Skeletal muscle cell (primary cell): ENCODE measurements around the gene CAPN5.

Experiments used
- DNase-seq: peaks from one replicate; pipeline ENCODE4 v3.0.0-alpha.2; 2010; ENCODE audit warnings: low read depth
- H3K4me3 ChIP-seq: 2 replicates; pipeline ENCODE4 v1.5.1; 2011; ENCODE audit warnings: low read depth, mild to moderate bottlenecking, control low read depth, low read length, moderate library complexity

CAPN5 gene

DNA sequence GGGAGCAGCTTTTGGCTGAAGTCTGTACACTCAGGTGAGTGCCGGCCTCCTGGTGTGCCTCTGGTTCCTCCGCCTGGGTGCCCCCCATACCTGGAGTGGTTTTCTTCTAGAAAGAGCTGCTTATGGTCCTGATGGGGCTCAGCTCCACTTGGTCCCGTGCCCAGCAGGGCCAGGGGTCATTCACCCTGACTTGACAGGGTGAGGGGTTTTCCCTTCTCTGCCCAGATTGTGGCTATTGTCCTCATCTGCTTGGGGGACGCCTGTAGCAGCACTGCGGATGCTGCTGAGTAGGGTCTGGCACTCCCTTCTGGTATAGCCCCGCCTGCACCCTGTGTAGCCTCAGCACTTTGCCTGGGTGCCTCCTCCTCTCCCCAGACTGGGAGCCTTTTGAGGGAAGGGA, 44.1 kb downstream of the CAPN5 start:
- H3K4me3 ChIP-seq: no peak overlapping the region
- DNase-seq: no peak

DNA sequence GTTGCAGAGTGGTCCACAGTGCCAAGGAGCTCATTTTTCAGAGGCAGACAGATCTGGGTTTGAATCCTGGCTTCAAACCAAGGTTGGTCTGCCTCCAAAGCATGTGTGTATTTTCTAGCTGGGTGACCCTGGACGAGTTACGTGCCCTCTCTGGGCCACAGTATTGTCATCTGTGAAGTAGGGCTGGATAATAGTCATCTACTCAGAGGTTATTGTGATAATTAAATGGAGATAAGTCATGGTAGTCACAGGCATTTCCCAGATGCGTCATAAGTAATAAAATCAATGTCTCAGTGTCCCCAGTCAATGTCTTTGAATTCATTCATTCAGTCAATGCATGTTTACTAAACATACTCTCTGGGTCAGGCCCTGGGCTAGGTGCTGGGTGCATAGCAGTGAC, 44.5 kb downstream of the CAPN5 start:
- no peak overlapping the region for H3K4me3 ChIP-seq
- DNase-seq: no peak

DNA sequence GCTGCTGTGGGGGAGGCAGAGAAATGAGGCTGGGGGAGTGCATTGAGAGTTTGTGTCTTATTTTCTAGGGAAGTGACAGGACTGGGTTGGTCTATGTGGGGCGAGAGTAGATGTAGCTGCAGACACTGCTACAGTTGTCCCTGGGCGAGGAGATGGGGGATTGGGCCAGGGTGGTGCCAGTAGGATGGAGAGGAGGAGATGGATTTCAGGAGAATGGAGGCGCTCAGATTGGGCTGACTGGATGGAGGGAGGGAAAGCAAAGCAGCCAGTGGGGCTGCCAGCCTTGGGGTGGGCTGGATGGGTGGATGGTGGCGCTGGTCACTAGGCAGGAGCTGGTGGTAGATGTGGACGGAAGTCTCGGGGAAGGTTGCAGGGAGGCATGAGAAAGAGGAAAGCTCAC, 45.2 kb downstream of the CAPN5 start:
- no peak for DNase-seq
- no peak overlapping the region for H3K4me3 ChIP-seq

DNA sequence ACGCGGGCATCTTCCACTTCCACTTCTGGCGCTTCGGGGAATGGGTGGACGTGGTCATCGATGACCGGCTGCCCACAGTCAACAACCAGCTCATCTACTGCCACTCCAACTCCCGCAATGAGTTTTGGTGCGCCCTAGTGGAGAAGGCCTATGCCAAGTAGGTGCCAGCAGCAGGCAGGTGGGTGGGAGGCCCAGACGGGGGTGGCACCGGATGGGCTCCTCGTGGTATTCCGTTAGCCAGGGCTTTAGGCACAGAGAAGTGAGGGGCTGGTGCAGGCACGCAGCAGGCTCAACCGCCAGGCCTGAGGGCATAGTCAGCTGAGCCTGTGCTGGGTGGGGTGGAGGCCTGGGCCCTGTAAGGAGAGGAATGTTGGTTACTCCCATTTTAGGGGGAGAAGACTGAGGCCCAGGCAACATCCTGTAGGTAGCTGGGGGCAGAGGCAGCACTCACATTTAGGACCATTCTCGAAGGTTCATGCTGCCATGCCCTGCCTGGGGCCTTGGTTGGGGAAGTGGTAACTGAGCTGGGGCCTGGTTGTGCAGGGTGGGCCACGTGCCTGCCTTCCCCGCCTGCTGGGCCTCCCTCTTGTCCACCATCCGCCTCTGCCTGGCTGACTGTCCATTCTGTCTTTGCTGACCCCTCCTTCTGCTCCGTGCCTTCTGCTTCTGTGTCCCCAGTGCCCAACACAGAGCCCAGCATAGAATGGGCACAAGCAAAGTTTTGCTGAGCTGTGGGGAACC, 46.0 kb downstream of the CAPN5 start:
- H3K4me3 ChIP-seq: no peak overlapping the region
- no peak for DNase-seq

DNA sequence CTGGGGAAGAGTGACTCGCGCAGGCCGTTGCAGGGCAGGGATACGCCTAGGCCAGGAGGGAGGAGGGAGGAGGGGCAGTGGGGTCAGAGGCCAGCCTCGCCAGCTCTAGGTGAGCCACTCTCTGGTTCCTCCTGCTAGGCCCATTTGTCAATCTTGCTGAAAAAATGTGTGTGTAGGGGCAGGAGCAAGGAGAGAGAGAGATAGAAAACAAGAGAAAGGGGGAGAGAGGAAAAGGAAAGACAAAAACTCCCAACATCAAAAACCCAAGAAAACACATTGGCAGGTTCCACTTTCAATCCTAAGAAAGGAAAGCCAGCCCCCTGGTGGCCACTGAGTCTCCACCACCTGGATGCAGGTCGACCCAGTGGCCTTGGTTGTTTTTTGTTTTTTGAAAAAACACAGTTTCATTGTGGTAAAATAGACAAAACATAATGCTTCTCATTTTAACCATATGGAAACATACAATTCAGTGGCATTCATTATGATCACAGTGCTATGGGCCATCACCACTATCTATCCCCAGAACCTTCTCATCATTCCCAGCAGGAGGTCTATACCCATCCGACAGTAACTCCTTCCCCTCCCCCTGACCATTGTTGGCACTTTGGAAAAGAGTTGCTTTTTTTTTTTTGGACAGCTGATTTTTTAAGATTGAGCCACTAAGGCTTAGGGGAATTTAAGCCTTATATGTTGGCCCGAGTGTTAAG, 46.8 kb downstream of the CAPN5 start:
- no peak overlapping the region for H3K4me3 ChIP-seq
- DNase-seq: no peak

DNA sequence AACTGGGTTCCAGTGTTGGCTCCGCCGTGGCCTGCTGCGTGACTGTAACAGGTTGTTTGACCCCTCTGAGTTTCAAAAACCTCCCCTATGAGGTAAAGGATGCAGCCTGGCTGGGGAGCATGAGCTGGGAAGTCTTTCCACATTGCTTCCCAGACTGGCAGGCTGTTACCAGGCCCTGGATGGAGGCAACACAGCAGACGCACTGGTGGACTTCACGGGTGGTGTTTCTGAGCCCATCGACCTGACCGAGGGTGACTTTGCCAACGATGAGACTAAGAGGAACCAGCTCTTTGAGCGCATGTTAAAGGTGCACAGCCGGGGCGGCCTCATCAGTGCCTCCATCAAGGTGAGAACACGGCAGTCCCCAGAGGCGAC, 47.3 kb downstream of the CAPN5 start:
- DNase-seq: no peak
- no peak overlapping the region for H3K4me3 ChIP-seq

DNA sequence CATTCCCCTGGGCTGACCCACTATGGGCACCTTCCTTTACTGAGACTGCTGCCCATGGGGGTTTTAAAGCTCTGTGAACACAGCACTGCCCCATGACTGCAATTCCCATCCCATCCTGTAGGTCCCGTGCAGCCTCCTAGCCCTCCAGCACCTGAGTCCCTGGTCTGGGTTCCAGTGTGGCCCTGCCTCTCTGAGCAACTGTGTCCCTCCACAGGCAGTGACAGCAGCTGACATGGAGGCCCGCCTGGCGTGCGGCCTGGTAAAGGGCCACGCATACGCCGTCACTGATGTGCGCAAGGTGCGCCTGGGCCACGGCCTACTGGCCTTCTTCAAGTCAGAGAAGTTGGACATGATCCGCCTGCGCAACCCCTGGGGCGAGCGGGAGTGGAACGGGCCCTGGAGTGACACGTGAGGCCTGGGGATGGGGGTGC, 48.4 kb downstream of the CAPN5 start:
- H3K4me3 ChIP-seq: no peak overlapping the region
- DNase-seq: no peak

DNA sequence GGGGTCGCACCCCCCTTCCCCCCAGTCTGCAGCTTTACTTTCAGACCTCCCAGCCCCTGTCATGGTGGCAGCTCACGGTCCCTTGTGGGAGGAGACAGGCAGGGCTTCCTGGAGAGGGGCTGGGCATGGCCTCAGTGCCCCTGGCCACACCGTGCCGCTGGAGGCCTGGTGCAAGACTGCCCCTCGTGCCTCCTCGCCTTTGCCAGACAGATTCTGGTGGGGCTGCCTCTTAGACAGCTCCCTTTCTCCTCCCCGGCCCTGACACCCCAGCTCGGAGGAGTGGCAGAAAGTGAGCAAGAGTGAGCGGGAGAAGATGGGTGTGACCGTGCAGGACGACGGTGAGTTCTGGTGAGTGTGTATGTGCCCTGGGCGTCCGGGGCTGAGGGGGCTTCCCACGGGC, 49.2 kb downstream of the CAPN5 start:
- no peak for DNase-seq
- no peak overlapping the region for H3K4me3 ChIP-seq

DNA sequence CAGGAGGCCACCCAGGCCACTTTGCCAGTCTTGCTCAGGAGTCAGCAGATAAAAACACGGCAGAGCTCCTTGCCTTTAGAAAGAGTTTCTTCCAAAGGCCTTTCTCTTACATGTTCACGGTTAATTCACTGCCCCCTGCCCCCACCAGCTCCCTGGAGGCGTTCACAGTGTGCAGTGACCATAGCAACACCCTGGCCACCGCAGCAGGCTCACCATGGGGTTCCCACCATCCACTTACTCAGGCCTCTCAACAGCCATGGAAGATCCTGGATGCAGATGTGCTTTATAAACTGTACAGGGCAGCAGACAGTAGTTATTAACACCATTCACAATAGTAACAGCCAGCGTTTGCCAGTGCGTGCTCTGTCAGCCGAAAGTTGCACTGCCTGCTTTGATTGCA, 50.7 kb downstream of the CAPN5 start:
- H3K4me3 ChIP-seq: no peak overlapping the region
- no peak for DNase-seq

DNA sequence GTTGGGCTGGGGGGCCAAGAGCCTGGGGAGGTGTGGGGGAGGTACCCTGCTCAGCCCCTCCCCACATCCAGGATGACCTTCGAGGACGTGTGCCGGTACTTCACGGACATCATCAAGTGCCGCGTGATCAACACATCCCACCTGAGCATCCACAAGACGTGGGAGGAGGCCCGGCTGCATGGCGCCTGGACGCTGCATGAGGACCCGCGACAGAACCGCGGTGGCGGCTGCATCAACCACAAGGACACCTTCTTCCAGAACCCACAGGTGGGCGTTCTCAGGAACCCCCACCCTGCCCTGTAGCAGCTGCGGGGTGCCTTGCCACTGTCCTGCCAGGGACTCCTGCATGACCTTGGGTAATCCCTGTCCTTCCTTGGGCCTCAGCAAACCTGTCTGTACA, 51.3 kb downstream of the CAPN5 start:
- H3K4me3 ChIP-seq: no peak overlapping the region
- DNase-seq: no peak

DNA sequence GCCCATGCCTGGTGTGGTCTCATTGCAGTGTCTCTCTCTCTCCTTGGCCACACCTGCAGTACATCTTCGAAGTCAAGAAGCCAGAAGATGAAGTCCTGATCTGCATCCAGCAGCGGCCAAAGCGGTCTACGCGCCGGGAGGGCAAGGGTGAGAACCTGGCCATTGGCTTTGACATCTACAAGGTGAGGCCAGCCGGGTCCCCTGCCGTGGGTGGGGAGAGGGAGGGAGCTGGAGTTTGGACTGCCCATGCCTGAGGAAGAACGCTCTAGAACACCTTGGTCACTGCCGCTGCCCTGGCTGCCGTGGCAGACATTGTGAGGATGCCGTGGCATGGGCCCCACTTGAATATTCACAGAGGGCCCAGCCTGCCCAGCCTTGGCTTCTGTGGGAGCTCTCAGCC, 52.2 kb downstream of the CAPN5 start:
- H3K4me3 ChIP-seq: no peak overlapping the region

DNA sequence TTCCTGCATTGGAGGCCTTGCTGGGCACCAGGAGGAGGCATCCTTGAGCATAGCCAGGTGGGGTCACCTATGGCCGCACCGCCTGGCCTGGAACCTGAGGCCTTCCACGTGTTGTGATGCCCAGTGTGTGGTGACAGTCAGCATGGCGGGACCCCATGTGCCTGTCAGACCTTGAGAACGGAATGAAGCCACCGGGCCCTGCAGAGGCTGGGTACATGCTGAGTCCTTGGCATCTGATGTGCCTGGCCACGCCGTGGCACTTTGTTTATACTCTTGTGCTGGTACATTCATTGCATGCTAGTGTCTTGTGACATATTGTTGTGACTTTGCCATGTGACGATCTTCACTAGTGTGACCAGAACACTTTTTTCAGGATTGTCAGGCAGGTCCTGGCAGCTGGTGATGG, 52.8 kb downstream of the CAPN5 start:
- no peak for DNase-seq
- H3K4me3 ChIP-seq: no peak overlapping the region

More for the DNA sequence above, 52.2 kb downstream of the CAPN5 start:
- DNase-seq: no peak

DNA sequence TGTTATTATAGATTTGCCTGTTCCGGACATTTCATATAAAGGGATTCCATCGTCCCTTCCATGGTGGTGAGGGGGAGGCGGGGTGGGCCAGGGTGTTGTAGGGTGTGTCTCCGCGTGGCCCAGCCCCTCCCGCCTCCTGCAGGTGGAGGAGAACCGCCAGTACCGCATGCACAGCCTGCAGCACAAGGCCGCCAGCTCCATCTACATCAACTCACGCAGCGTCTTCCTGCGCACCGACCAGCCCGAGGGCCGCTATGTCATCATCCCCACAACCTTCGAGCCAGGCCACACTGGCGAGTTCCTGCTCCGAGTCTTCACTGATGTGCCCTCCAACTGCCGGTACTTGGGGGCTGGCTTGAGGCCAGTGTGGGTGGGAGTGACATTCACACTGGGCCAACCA, 53.8 kb downstream of the CAPN5 start:
- DNase-seq: no peak
- no peak overlapping the region for H3K4me3 ChIP-seq

DNA sequence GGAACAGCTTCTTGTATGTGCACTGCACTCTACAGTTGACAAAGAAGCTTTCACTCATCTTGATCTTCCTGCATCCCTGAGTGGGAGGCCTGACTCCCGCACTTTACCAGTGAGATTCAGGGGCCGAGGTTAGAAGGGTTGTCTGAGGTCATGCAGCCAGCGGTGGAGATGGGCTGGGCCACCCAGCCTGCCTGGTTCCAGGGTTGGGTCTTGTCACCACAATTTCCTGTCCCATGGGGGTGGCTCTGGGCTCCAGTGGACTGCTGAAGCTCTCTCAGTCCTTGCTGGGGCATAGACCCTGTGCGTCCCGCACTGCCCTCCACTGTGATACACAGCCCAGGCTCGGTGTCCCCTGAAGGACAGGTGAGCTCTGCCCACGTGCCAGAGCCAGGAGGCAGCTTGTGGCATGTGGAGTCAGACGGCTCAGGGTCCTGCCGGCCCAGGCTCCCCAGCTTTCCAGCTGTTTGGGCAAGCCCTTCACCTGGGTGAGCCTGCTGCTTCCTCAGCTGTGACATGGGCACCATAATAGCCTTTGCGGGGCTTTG, 54.4 kb downstream of the CAPN5 start:
- H3K4me3 ChIP-seq: no peak overlapping the region
- DNase-seq: no peak

DNA sequence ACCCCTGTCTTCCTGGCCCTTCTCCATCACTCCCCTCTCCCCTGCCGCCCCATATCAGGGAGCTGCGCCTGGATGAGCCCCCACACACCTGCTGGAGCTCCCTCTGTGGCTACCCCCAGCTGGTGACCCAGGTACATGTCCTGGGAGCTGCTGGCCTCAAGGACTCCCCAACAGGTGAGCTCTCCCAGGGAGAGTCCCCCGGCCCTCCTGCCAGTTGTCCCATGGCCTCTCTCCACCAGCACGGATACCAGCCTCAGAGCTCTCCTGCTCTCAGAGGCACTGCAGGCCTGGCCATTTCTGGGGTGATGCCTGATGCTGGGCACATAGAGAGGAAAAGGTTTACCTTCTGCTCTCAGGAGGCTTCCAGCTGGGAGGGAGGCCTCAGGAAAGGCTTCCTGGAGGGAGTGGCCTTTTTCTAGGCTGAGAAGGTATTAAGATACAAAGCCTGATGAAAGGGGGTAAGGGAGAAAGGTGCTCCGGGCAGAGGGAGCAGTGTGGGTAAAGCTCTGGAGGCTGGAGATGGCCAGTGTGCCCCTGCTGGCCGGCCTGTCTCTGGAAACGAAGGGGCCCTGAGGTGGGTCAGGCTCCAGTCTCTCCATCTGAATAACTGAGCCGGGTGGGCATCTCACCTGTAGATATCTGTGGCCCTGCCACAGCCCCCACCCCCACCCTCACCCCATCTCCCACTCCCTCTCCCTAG, 55.3 kb downstream of the CAPN5 start:
- no peak overlapping the region for H3K4me3 ChIP-seq
- no peak for DNase-seq

DNA sequence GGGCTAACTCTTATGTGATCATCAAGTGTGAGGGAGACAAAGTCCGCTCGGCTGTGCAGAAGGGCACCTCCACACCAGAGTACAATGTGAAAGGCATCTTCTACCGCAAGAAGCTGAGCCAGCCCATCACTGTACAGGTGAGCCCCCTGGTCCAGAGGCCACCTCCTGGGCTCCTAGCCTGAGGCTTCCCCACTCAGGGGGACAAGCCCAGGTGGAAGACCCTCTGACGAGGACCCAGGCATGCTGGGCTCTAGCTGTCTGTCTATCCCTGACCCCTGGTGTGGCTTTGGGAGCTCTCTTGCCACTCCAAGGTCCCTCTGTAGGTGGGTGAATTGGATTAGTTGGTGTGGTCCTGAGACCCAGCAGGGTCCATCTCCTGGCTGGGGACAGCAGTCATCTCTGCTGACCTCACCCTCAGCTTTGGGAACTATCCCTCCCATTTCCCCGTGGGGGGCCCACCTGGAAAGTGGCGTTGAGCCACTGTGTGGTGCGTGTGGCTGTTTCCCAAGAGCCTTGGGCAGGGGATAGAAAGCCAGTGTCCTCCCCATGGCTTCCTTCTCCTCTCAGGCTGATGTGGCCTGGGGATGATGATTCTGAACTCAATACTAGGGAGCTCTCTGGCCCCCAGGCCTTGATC, 55.9 kb downstream of the CAPN5 start:
- DNase-seq: no peak

DNA sequence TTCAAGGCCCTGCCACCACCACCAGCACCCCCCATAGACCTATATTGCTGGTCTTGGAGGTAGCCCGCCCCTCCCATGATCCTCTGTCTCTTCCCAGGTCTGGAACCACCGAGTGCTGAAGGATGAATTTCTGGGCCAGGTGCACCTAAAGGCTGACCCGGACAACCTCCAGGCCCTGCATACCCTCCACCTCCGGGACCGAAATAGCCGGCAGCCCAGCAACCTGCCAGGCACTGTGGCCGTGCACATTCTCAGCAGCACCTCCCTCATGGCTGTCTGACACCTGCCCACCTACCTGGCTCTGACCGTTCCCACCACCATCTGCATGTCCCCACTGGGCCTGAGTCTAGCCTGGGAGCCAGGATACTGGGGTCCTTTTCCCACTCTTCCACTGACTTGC, 56.8 kb downstream of the CAPN5 start:
- H3K4me3 ChIP-seq: no peak overlapping the region
- DNase-seq: no peak

More for the DNA sequence above, 55.9 kb downstream of the CAPN5 start:
- H3K4me3 ChIP-seq: no peak overlapping the region

DNA sequence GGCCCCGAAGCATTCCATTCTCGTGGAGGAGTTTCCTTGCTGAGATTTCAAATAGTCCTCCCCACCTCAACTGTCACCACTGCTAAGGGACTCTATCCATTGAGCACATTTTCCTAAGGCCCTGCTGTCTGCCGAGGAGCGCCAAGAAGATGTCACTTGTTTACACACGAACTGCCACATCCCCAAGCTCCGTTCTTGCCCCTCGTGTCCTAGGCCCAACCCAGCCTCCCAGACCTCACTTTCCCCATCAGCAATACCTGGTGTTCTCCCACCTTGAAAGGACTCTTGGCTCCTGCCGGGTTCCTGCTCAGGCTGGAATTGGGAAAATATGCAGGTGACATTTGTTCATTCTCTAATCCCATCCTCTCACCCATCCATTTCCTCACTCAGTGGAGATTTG, 57.3 kb downstream of the CAPN5 start:
- DNase-seq: no peak
- H3K4me3 ChIP-seq: no peak overlapping the region

DNA sequence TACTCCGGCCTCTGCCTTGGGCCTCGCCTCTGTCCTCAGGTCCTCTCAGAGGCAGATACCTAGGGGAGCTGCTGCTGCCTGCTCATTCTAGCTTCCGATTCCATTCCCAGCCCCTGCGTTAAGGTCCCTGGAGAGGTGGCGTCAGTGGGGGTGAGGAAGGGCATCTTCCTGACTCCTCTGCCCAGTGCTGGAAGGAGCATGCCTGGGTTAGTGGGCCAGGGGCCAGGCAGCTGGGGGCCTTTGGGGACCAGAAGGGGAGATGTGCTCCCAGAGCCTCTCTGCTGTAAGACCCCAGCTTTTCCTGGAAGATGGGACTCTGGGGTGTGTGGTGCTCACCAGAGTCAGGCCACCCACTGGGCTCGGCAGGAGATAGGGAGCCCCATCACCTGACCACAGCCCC, 57.7 kb downstream of the CAPN5 start:
- no peak overlapping the region for H3K4me3 ChIP-seq
- DNase-seq: no peak

DNA sequence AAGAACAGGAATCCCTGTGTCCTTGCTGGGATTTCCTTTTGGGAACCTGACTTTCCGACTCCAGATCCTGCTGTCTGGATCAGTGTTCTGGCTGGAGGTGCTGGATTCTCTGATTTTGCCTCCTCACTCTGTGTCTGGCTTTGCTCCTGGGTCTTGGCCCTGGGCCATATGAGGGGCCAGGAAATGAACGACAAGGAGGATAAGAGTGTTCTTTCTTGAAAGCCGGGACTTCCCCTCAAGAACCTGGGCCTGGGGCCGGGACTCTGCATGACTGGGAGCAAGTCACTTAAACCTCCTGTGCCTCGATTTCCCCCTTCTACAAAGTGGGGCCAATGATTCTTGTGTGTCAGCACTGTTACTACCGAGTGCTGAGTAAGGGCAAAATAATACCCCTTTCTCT, 58.4 kb downstream of the CAPN5 start:
- no peak overlapping the region for H3K4me3 ChIP-seq
- DNase-seq: no peak
